K562 (cell line): ENCODE data around the gene ORC2. TPM values are rescaled to one million over a fixed set of nuclear protein-coding genes. Genes with fewer than 3 reads are reported as not detected.
A peak's percentile ranks its signal among the peaks of the same experiment; 100 is the strongest.

Experiments used
- BCOR ChIP-seq: fragments of 450-650 bp; IDR thresholded peaks from 2 replicates; pipeline ENCODE4 v1.6.1; 2016
- BMI1 ChIP-seq: fragments of 150-350 bp; IDR thresholded peaks from 2 replicates; pipeline ENCODE4 v1.6.1; 2014; ENCODE audit warnings: low read length
- CBX5 ChIP-seq: IDR thresholded peaks from 2 replicates; pipeline ENCODE4 v1.6.1; 2014; ENCODE audit warnings: low read depth, borderline replicate concordance
- HINFP ChIP-seq: fragments of 450-650 bp; conservative IDR thresholded peaks from 2 replicates; pipeline ENCODE4 v1.6.1; 2016; ENCODE audit warnings: missing genetic modification characterization, low read depth, mild to moderate bottlenecking, control low read depth, missing compliant biosample characterization
- HLTF ChIP-seq: fragments of 450-650 bp; IDR thresholded peaks from 2 replicates; pipeline ENCODE4 v1.6.1; 2016
- HMBOX1 ChIP-seq: sonication (generic); IDR thresholded peaks from 2 replicates; pipeline ENCODE4 v1.6.1; 2016
- HNRNPK ChIP-seq: fragments of 200-400 bp; formaldehyde crosslinking; IDR thresholded peaks from one replicate; pipeline ENCODE4 v1.6.1; 2018; ENCODE audit warnings: mild to moderate bottlenecking, low read depth, low read length; ENCODE audit not compliant: poor library complexity, severe bottlenecking
- JUNB ChIP-seq: fragments of 450-650 bp; formaldehyde crosslinking; conservative IDR thresholded peaks from 2 replicates; pipeline ENCODE4 v1.4.0; 2020; ENCODE audit warnings: mild to moderate bottlenecking
- KLF1 ChIP-seq: fragments of 450-650 bp; IDR thresholded peaks from 2 replicates; pipeline ENCODE4 v1.6.1; 2016; ENCODE audit warnings: missing genetic modification characterization, missing compliant biosample characterization
- MXD1 ChIP-seq: fragments of 250-450 bp; sonication (Bioruptor Pico); IDR thresholded peaks from 2 replicates; pipeline ENCODE4 v1.8.0; 2021; ENCODE audit warnings: borderline replicate concordance, mild to moderate bottlenecking, moderate library complexity; ENCODE audit not compliant: poor library complexity, severe bottlenecking
- NFXL1 ChIP-seq: fragments of 450-650 bp; formaldehyde crosslinking; IDR thresholded peaks from 2 replicates; pipeline ENCODE4 v1.4.0; 2021; ENCODE audit warnings: mild to moderate bottlenecking
- PHB2 ChIP-seq: fragments of 450-650 bp; IDR thresholded peaks from 2 replicates; pipeline ENCODE4 v1.6.1; 2017; ENCODE audit warnings: low read depth
- RBBP5 ChIP-seq: fragments of 200-600 bp; sonication (generic); IDR thresholded peaks from 2 replicates; pipeline ENCODE4 v1.6.1; 2012; ENCODE audit warnings: borderline replicate concordance, mild to moderate bottlenecking, low read length, control low read depth, inconsistent platforms; ENCODE audit not compliant: insufficient read depth, poor library complexity, severe bottlenecking
- SMARCA4 ChIP-seq: fragments of 450-650 bp; IDR thresholded peaks from 2 replicates; pipeline ENCODE4 v1.6.1; 2016
- SPI1 ChIP-seq: IDR thresholded peaks from 2 replicates; pipeline ENCODE4 v1.6.1; 2011; ENCODE audit warnings: low read depth, low read length, control low read depth, borderline replicate concordance
- USF1 ChIP-seq: sonication (generic); formaldehyde crosslinking; IDR thresholded peaks from 2 replicates; pipeline ENCODE4 v1.9.0; 2022; ENCODE audit warnings: mild to moderate bottlenecking, missing genetic modification reagents
- ZNF3 ChIP-seq: fragments of 250-450 bp; sonication (Bioruptor Pico); IDR thresholded peaks from 2 replicates; pipeline ENCODE4 v1.5.0; 2021; ENCODE audit warnings: mild to moderate bottlenecking, moderate library complexity
- ZNF444 ChIP-seq: fragments of 250-450 bp; sonication (Bioruptor Pico); IDR thresholded peaks from 2 replicates; pipeline ENCODE4 v1.4.0; 2020; ENCODE audit warnings: mild to moderate bottlenecking, moderate library complexity
- ZNF717 ChIP-seq: fragments of 250-450 bp; sonication (Bioruptor Pico); IDR thresholded peaks from 2 replicates; pipeline ENCODE4 v1.5.0; 2021
- polyA plus RNA-seq, 8 experiments: library from polyadenylated mRNA; depleted of rRNA in 4 of 8; stranded (reverse) in 5 of 8; unstranded in 3 of 8; fragments of >200 nt; fragmentation: Nextera tagmentation in 2 of 8; fragmentation: Illumina TruSeq in 1 of 8; extraction: Ambion mirVana in 2 of 8; extraction: Trizol in 1 of 8; gene quantifications; 2 replicates each; pipeline versions ENCODE4 v1.2.1 to v1.2.3, GENCODE V29; 2011 to 2014; ENCODE audit warnings: inconsistent platforms in 1 of 8, missing spikeins in 1 of 8
- total RNA-seq, 7 experiments: library from RNA; depleted of rRNA in 6 of 7; stranded (reverse); fragments of >200 nt in 6 of 7; fragmentation: Illumina TruSeq in 2 of 7; extraction: Trizol in 2 of 7; gene quantifications; 2 replicates each; pipeline versions ENCODE4 v1.2.1 to v1.2.3, GENCODE V29; 2011 to 2021; ENCODE audit warnings: low replicate concordance in 1 of 7
- TF ChIP-seq, protein P1 (sequence below): fragments of 450-650 bp; formaldehyde crosslinking; IDR thresholded peaks from 2 replicates; pipeline ENCODE4 v1.4.0; 2022; ENCODE audit warnings: missing genetic modification characterization
- TF ChIP-seq, protein P2 (sequence below), 2 experiments: fragments of 450-650 bp; conservative IDR thresholded peaks; 2 replicates each; pipeline ENCODE4 v1.6.1; 2017; ENCODE audit warnings: mild to moderate bottlenecking in 2 of 2, moderate library complexity in 2 of 2

Gene ORC2
- total and polyA plus RNA-seq, 9 of the 15 experiments (the other 6 are each of a cell fraction or from before 2014, with no cell fraction given) = 5.6 to 41.1 (median 19.0) TPM

- TF ChIP-seq HINFP (tag) = 0 out of 2 replicates have a peak, but pooled peaks have one; percentile 14
- TF ChIP-seq HNRNPK = no peak
- TF ChIP-seq ZNF717 (CRISPR knock-in tag) = no peak
- TF ChIP-seq RBBP5 = peak; percentile 54
- TF ChIP-seq BCOR = 0 out of 2 replicates have a peak, but pooled peaks have one; percentile 6
- no peak for TF ChIP-seq MXD1 (CRISPR knock-in tag)
- no peak for TF ChIP-seq HLTF
- no peak for TF ChIP-seq CBX5
- TF ChIP-seq PHB2 = no peak
- TF ChIP-seq HMBOX1 = no peak
- TF ChIP-seq KLF1 (tag) = 0 out of 2 replicates have a peak, but pooled peaks have one; percentile 18
- TF ChIP-seq, protein P1, sequence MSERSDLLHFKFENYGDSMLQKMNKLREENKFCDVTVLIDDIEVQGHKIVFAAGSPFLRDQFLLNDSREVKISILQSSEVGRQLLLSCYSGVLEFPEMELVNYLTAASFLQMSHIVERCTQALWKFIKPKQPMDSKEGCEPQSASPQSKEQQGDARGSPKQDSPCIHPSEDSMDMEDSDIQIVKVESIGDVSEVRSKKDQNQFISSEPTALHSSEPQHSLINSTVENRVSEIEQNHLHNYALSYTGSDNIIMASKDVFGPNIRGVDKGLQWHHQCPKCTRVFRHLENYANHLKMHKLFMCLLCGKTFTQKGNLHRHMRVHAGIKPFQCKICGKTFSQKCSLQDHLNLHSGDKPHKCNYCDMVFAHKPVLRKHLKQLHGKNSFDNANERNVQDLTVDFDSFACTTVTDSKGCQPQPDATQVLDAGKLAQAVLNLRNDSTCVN (CRISPR knock-in tag) = no peak
- TF ChIP-seq SPI1 = 0 out of 2 replicates have a peak, but pooled peaks have one; percentile 28
- no peak for TF ChIP-seq ZNF444 (CRISPR knock-in tag)
- TF ChIP-seq JUNB (CRISPR knock-in tag) = no peak
- peak; percentile 57 for TF ChIP-seq SMARCA4
- no peak for TF ChIP-seq ZNF3
- TF ChIP-seq, protein P2, sequence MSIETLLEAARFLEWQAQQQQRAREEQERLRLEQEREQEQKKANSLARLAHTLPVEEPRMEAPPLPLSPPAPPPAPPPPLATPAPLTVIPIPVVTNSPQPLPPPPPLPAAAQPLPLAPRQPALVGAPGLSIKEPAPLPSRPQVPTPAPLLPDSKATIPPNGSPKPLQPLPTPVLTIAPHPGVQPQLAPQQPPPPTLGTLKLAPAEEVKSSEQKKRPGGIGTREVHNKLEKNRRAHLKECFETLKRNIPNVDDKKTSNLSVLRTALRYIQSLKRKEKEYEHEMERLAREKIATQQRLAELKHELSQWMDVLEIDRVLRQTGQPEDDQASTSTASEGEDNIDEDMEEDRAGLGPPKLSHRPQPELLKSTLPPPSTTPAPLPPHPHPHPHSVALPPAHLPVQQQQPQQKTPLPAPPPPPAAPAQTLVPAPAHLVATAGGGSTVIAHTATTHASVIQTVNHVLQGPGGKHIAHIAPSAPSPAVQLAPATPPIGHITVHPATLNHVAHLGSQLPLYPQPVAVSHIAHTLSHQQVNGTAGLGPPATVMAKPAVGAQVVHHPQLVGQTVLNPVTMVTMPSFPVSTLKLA (conservative IDR thresholded peaks at IDR 0.05) = peak; percentile 68 to 83
- no peak for TF ChIP-seq BMI1
- TF ChIP-seq NFXL1 (CRISPR knock-in tag) = no peak
- no peak for TF ChIP-seq USF1 (CRISPR knock-in tag)
Observed at GRCh38 chr2:200888704-200889625, 74.5 kb downstream of the ORC2 start, which contains the start of the genes NIF3L1 and PPIL3 (continued).
